Left lung (tissue), 10 donors: ENCODE data around the gene WDR31. TPM values are rescaled to one million over a fixed set of nuclear protein-coding genes. Genes with fewer than 3 reads are reported as not detected.

ENCODE experiments used
- ATAC-seq: fragments of 200-7000 bp; cut with Tn5 transposase; one replicate; pipeline ENCODE4 v1.9.1; 2020; ENCODE audit warnings: moderate library complexity
- DNase-seq, 4 donors: peaks; one replicate each; pipeline ENCODE4 v3.0.0-alpha.2; 2013 to 2020
- H3K27ac ChIP-seq, 2 donors: fragments of 200-600 bp; sonication (generic) in 1 of 2; one replicate each; pipeline versions ENCODE4 v1.5.0 to v1.8.0; 2020 to 2021
- H3K27me3 ChIP-seq, 2 donors: fragments of 200-600 bp; sonication (generic) in 1 of 2; one replicate each; pipeline versions ENCODE4 v1.5.0 to v1.8.0; 2020 to 2021
- H3K36me3 ChIP-seq, 2 donors: fragments of 200-600 bp; sonication (generic) in 1 of 2; one replicate each; pipeline versions ENCODE4 v1.5.0 to v1.8.0; 2020 to 2021
- H3K4me1 ChIP-seq, 2 donors: fragments of 200-600 bp; one replicate each; pipeline ENCODE4 v1.8.0; 2021
- H3K4me3 ChIP-seq, 2 donors: fragments of 200-600 bp; sonication (generic) in 1 of 2; one replicate each; pipeline versions ENCODE4 v1.5.0 to v1.8.0; 2020 to 2021; ENCODE audit warnings: mild to moderate bottlenecking in 1 of 2
- H3K9me3 ChIP-seq, 2 donors: fragments of 200-600 bp; sonication (generic) in 1 of 2; one replicate each; pipeline versions ENCODE4 v1.5.0 to v1.8.0; 2020 to 2021
- CTCF ChIP-seq, 2 donors: fragments of 200-600 bp; sonication (generic) in 1 of 2; IDR thresholded peaks; one replicate each; pipeline versions ENCODE4 v1.5.0 to v1.8.0; 2021; ENCODE audit warnings: antibody characterized with exemption in 2 of 2
- intact Hi-C, 2 donors: fragments of 100-400 bp; cut with DNase I; formaldehyde crosslinking; loops; one replicate each; pipeline versions ENCODE4 v1.11.2 to v1.14.2; 2022
- polyA plus RNA-seq, 6 donors: library from polyadenylated mRNA; unstranded; fragments of 120-200 nt; gene quantifications; one replicate each; pipeline ENCODE4 v1.2.1, GENCODE V29; 2013; ENCODE audit not compliant: insufficient read length in 6 of 6
- total RNA-seq, 2 donors: library from RNA; stranded (reverse); fragmentation: NEBNext Ultra II Directional; extraction: Animal tissue kit (Norgen Biotek cat#: 25700); gene quantifications; one replicate each; pipeline ENCODE4 v1.2.1, GENCODE V29; 2021
- donor health status: DM: no; HTN: yes; CAD: no.
- donor health status: DM: no; HTN: no; CAD: no.

Gene WDR31
- total and polyA plus RNA-seq, 8 donors = 3.5 to 8.0 (median 6.3) TPM

DNA sequence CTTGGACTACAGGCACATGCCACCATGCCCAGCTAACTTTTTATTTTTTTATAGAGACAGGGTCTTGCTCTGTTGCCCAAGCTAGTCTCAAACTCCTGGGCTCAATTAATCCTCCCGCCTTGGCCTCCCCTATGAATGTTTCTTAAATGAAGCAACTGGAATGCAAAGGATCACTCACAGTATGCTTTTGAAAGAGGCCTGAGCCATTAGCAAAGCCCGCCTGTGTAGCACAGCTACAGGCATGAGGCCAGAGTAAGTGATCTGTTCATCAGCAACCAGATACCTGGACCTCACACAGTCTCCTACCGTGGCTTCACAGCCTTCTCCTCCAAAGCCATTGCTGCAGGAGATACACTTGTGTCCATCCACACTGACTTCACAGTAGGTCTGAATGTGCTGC lies 20.0 kb downstream of the WDR31 start:
- no peak for ATAC-seq
- H3K27ac ChIP-seq = no peak overlapping the region
- intact Hi-C loops = no loop called here
- H3K4me1 ChIP-seq = no peaks in the 10 kb centered on the region
- H3K4me3 ChIP-seq = no peak overlapping the region
- peaks cover 0 to 3% of the 10 kb centered on the region in 2 donors for H3K36me3 ChIP-seq
- H3K27me3 ChIP-seq = no peaks in the 10 kb centered on the region
- H3K9me3 ChIP-seq = no peaks in the 10 kb centered on the region
- no peak for DNase-seq
- no peak for TF ChIP-seq CTCF (IDR thresholded peaks at IDR 0.05)

- H3K9me3 ChIP-seq = no peaks in the 10 kb centered on the region
- no peaks in the 10 kb centered on the region for H3K27me3 ChIP-seq
- H3K4me1 ChIP-seq = no peaks in the 10 kb centered on the region
- H3K4me3 ChIP-seq = no peak overlapping the region
- no peak overlapping the region for H3K27ac ChIP-seq
- intact Hi-C loops = no loop called here
- no peak for TF ChIP-seq CTCF (IDR thresholded peaks at IDR 0.05)
- peaks cover 0 to 3% of the 10 kb centered on the region in 2 donors for H3K36me3 ChIP-seq
- ATAC-seq (no peak), DNase-seq (no peak)
Measured at GRCh38 chr9:113319054-113319453, 21.0 kb downstream of the WDR31 start.

DNA sequence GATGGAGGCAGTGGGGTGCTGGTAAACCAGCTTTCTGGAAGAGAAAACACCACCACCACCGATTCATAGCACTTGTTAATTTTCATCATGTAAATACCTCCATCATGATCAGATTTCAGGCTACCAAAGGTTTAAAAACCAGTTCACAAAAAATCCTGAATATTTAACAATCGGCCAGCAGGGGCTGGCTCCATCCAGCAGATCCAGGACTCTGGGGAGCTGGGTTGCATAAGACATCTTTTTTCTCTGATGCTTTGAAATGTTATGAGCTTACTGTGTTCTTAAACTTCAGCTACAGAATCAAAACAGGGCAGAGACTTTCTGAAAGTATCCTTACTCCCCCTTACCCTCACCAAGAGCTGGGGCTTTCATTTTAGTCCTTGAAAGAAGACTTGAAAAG lies 22.3 kb downstream of the WDR31 start:
- Histone ChIP-seq H3K4me3 (no peak overlapping the region), H3K27me3 (no peaks in the 10 kb centered on the region), H3K9me3 (no peaks in the 10 kb centered on the region), H3K4me1 (no peaks in the 10 kb centered on the region), H3K36me3 (peaks cover 0 to 3% of the 10 kb centered on the region in 2 donors), H3K27ac (no peak overlapping the region)
- DNase-seq (no peak), ATAC-seq (no peak)
- no peak for TF ChIP-seq CTCF (IDR thresholded peaks at IDR 0.05)
- intact Hi-C loops = no loop called here

DNA sequence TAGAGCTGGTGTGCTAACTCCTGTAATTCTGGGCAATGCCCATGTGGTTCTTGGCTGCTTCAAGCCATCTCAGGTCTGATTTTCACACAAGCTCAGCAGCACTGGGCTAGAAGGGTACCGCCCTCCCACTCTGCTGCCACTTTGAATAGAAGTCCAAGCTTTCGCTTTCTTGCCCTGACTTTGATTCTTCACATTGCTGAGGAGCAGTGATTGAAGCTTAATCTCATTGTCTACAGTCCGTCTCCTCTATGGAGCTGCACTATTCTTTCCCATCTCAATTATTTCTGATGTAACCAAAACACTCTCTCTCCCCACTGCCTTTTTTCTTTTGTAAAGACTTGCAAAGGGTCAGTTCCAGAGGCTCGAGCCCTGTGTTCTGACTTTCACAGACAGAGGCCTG lies 24.0 kb downstream of the WDR31 start:
- intact Hi-C loops = no loop called here
- TF ChIP-seq CTCF (IDR thresholded peaks at IDR 0.05) = no peak
- Histone ChIP-seq H3K27ac (no peak overlapping the region), H3K4me3 (no peak overlapping the region), H3K36me3 (peaks cover 0 to 3% of the 10 kb centered on the region in 2 donors), H3K9me3 (no peaks in the 10 kb centered on the region), H3K27me3 (no peaks in the 10 kb centered on the region), H3K4me1 (no peaks in the 10 kb centered on the region)
- no peak for ATAC-seq
- no peak for DNase-seq

GRCh38 chr9:113315231-113315630 lies 24.8 kb downstream of the WDR31 start:
- ATAC-seq (no peak), DNase-seq (no peak)
- Histone ChIP-seq H3K9me3 (no peaks in the 10 kb centered on the region), H3K4me1 (no peaks in the 10 kb centered on the region), H3K27me3 (no peaks in the 10 kb centered on the region), H3K27ac (no peak overlapping the region), H3K36me3 (peaks cover 0 to 3% of the 10 kb centered on the region in 2 donors), H3K4me3 (no peak overlapping the region)
- intact Hi-C loops = no loop called here
- no peak for TF ChIP-seq CTCF (IDR thresholded peaks at IDR 0.05)
